Heart right ventricle (tissue), 16 donors: ENCODE data around the gene VAC14. TPM values are rescaled to one million over a fixed set of nuclear protein-coding genes. Genes with fewer than 3 reads are reported as not detected.

Experiments
- ATAC-seq, 8 donors: fragments of 200-7000 bp; cut with Tn5 transposase; one replicate each; pipeline ENCODE4 v1.9.1; 2020; ENCODE audit warnings: mild to moderate bottlenecking in 8 of 8, moderate library complexity in 8 of 8, moderate number of reproducible peaks in 1 of 8
- DNase-seq, 2 donors: peaks; one replicate each; pipeline ENCODE4 v3.0.0-alpha.2; 2020
- H3K27ac ChIP-seq, 10 donors: fragments of 200-600 bp; sonication (generic) in 2 of 10; one replicate each; pipeline versions ENCODE4 v1.5.0 to v1.8.0; 2020 to 2022; ENCODE audit warnings: mild to moderate bottlenecking in 3 of 10
- H3K27me3 ChIP-seq, 7 donors: fragments of 200-600 bp; one replicate each; pipeline ENCODE4 v1.8.0; 2021 to 2022; ENCODE audit warnings: mild to moderate bottlenecking in 2 of 7
- H3K36me3 ChIP-seq, 9 donors: fragments of 200-600 bp; sonication (generic) in 1 of 9; one replicate each; pipeline versions ENCODE4 v1.5.0 to v1.8.0; 2020 to 2022; ENCODE audit warnings: mild to moderate bottlenecking in 2 of 9
- H3K4me1 ChIP-seq, 9 donors: fragments of 200-600 bp; sonication (generic) in 1 of 9; one replicate each; pipeline versions ENCODE4 v1.5.0 to v1.8.0; 2020 to 2022; ENCODE audit warnings: mild to moderate bottlenecking in 4 of 9
- H3K4me3 ChIP-seq, 10 donors: fragments of 200-600 bp; sonication (generic) in 2 of 10; one replicate each; pipeline versions ENCODE4 v1.5.0 to v1.8.0; 2020 to 2022; ENCODE audit warnings: mild to moderate bottlenecking in 7 of 10, moderate library complexity in 2 of 10
- H3K9me3 ChIP-seq, 11 donors: fragments of 200-600 bp in 10 of 11; sonication (generic) in 2 of 11; one replicate each; pipeline versions ENCODE4 v1.5.0 to v1.8.0; 2013 to 2022; ENCODE audit warnings: mild to moderate bottlenecking in 2 of 11, control low read depth in 1 of 11, moderate library complexity in 1 of 11
- WGBS, 2 donors: extraction: QIAGEN DNeasy Blood & Tissue Kit; methylation state at CpG; one replicate each; pipeline ENCODE4 v1.1.7; 2013; ENCODE audit warnings: inconsistent platforms in 1 of 2; 5-methylcytosine and 5-hydroxymethylcytosine counted together
- intact Hi-C, 10 donors: fragments of 100-400 bp; cut with DNase I; formaldehyde crosslinking; loops; one replicate each; pipeline versions ENCODE4 v1.11.1 to v1.14.2; 2022
- polyA plus RNA-seq, 2 donors: library from polyadenylated mRNA; stranded (reverse); fragments of 200-250 nt; gene quantifications; one replicate each; pipeline ENCODE4 v1.2.3, GENCODE V29; 2013
- total RNA-seq, 10 donors: library from RNA; stranded (reverse); fragmentation: NEBNext Ultra II Directional in 3 of 10; extraction: Animal tissue kit (Norgen Biotek cat#: 25700) in 3 of 10; gene quantifications; one replicate each; pipeline versions ENCODE4 v1.2.1 to v1.2.4, GENCODE V29; 2021 to 2023
- TF ChIP-seq, protein P1 (sequence below), 9 donors: fragments of 200-600 bp; sonication (generic) in 2 of 9; IDR thresholded peaks; one replicate each; pipeline versions ENCODE4 v1.5.0 to v1.8.0; 2021 to 2022; ENCODE audit warnings: antibody characterized with exemption in 9 of 9, mild to moderate bottlenecking in 5 of 9, moderate library complexity in 1 of 9
- donor health status: Arrhythmogenic right ventricular cardiomyopathy.
- donor health status: ischemic (EF 13 %, LVEDD 7.1; RV severe dilation, severe dysfunction).
- donor health status: healthy with polysubstance abuse.
- donor health status: DM: no; HTN: yes; CAD: no.
- donor health status: DM: no; HTN: no; CAD: no.
- donor health status: ischemic (EF 25% LVEDD 6.9; RV normal size, moderate dysfunction).
- donor health status: ischemic (EF 25% LVEDD 5.7; RV mildly dilated, moderate dysfunction).
- donor health status: healthy.
- donor health status: DM: yes; HTN: yes; CAD: no.
- donor health status: Ischemic cardiomyopathy.
- donor health status: ischemic (EF 35%, LVEDD 5.7; RV mildly dilated, moderate dysfunction).
- donor health status: nonischemic (EF 11% LVEDD 7.7; RV severe dilation, severe dysfunction).
- donor health status: DM: yes; HTN: yes; CAD: no.
- donor health status: PGD.
- donor health status: ischemic (EF 29% LVEDD 5.4; RV normal size, mild dysfunction).
- donor health status: nonischemic (EF 23%, LVEDD 6.1; RV moderate dilation, normal function).

VAC14 gene
- total and polyA plus RNA-seq, 12 donors = 19.2 to 43.7 (median 23.2) TPM

DNA sequence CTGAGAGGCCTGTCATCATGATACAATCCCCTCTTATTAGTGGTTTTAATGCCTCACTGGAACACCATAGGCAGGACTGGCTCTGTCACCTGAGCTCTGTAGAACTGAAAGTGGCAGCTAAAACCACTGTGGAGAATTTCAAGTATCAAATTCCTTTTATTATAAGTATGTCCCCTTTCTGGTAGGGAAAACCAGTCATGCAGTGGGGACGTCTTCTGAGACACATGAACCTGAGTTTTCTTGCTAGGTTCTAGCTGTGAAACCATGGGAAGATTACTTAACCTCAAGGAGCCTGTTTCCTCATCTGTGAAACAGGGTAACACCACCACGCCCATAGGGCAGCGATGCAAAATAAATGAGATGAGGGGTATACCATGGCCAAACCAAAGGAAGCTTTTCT is 4.7 kb downstream of the VAC14 start:
- no peak overlapping the region for H3K4me3 ChIP-seq
- WGBS, 2 donors = 92 to 95% methylated on average over 3 of the region's 3 CpGs
- no peak for ATAC-seq
- intact Hi-C loops = no loop called here
- H3K27me3 ChIP-seq = no peaks in the 10 kb centered on the region
- no peak overlapping the region for H3K27ac ChIP-seq
- H3K36me3 ChIP-seq = peaks cover 0 to 18% (median 0%) of the 10 kb centered on the region in 9 donors
- no peak for DNase-seq
- peaks cover 5 to 23% (median 16%) of the 10 kb centered on the region in 9 donors for H3K4me1 ChIP-seq
- H3K9me3 ChIP-seq = no peaks in the 10 kb centered on the region
- TF ChIP-seq, protein P1, sequence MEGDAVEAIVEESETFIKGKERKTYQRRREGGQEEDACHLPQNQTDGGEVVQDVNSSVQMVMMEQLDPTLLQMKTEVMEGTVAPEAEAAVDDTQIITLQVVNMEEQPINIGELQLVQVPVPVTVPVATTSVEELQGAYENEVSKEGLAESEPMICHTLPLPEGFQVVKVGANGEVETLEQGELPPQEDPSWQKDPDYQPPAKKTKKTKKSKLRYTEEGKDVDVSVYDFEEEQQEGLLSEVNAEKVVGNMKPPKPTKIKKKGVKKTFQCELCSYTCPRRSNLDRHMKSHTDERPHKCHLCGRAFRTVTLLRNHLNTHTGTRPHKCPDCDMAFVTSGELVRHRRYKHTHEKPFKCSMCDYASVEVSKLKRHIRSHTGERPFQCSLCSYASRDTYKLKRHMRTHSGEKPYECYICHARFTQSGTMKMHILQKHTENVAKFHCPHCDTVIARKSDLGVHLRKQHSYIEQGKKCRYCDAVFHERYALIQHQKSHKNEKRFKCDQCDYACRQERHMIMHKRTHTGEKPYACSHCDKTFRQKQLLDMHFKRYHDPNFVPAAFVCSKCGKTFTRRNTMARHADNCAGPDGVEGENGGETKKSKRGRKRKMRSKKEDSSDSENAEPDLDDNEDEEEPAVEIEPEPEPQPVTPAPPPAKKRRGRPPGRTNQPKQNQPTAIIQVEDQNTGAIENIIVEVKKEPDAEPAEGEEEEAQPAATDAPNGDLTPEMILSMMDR (IDR thresholded peaks at IDR 0.05) = no peak

DNA sequence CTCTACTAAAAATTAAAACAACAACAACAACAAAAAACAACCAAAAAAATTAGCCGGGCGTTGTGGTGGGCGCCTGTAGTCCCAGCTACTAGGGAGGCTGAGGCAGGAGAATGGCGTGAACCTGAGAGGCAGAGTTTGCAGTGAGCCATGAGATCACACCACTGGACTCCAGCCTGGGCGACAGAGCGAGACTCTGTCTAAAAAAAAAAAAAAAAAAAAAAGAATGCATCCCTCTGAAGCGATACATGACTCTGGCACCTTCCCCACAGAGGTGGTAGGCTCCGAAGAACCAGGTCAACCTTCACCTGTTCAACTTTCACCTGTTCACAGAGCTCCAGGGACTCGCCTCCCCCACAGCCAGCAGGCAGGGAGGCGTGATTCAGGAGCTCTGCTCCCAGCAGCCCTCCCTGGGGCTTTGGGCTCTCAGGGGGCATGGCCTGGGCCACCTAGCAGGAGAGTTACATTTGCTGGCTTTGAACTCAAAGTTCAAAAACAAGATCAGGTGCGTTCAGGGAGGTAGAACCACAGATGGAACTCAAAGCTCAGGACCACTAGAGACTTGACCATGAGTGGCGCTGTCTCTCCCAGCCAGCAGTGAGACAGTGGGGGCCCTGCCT is 5.6 kb downstream of the VAC14 start:
- DNase-seq = no peak
- H3K4me1 ChIP-seq = peaks cover 4 to 18% (median 12%) of the 10 kb centered on the region in 9 donors
- no peak for ATAC-seq
- 93 to 94% methylated on average over 12 of the region's 12 CpGs for WGBS, 2 donors
- peaks cover 0 to 18% (median 0%) of the 10 kb centered on the region in 9 donors for H3K36me3 ChIP-seq
- no peak overlapping the region for H3K4me3 ChIP-seq
- no peak overlapping the region for H3K27ac ChIP-seq
- TF ChIP-seq, protein P1 (IDR thresholded peaks at IDR 0.05) = no peak
- no peaks in the 10 kb centered on the region for H3K9me3 ChIP-seq
- H3K27me3 ChIP-seq = no peaks in the 10 kb centered on the region
- intact Hi-C loops = no loop called here

DNA sequence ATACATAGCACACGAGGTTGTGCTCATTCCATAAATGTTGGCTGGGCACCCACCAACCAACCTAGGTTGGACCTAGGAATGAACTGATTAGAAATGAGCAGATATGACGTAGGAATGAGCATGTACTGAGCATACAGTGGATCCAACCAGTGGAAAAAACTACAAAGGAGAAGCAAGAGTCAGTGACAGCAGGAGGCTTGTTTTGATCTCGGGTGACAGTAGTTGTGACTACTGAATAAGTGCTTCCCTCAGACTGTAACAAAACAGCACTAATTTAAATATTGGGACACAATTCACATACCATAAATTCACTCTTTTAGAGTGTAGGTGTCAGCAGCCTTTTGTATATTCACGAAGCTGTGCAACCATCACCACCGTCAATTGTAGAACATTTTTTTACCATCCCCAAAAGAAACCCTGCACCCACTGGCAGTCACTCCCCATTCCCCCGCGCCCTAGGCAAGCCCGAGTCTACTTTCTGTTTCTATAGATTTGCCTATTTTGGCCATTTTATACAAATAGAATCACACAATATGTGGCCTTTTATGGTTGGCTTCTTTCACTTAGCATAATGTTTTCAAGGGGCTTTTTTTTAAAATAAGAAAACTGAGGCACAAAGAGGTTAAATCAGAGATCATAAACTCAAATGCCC is 7.0 kb downstream of the VAC14 start:
- DNase-seq (no peak), ATAC-seq (no peak)
- Histone ChIP-seq H3K4me1 (peaks cover 0 to 4% (median 0%) of the 10 kb centered on the region in 9 donors), H3K4me3 (no peak overlapping the region), H3K27ac (no peak overlapping the region), H3K36me3 (peaks cover 0 to 17% (median 0%) of the 10 kb centered on the region in 9 donors), H3K27me3 (no peaks in the 10 kb centered on the region), H3K9me3 (no peaks in the 10 kb centered on the region)
- TF ChIP-seq, protein P1 (IDR thresholded peaks at IDR 0.05) = no peak
- 85% methylated on average over 8 of the region's 8 CpGs for WGBS, 2 donors
- intact Hi-C loops = no loop called here

DNA sequence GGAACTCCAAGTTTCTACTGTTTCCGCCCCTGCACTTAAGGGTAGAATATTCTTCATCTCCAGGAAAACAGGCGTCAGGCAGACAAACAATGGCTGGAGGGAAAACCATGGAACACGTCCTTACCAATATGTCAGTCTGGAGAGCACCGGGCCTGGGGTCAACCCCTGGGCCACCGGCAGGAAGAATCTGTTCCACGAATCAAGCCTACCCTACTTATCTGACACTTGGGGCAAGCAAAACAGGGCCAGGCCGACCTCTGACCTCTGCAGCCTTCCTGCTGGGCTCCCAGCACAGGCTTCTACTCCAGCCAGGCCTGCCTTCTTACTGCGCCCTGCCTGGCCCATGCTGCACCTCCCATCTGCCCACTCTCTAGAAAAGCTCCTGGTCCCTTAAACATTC is 10.1 kb downstream of the VAC14 start:
- TF ChIP-seq, protein P1 (IDR thresholded peaks at IDR 0.05) = no peak
- no peak overlapping the region for H3K4me3 ChIP-seq
- no peak overlapping the region for H3K27ac ChIP-seq
- no peak for DNase-seq
- H3K36me3 ChIP-seq = peaks cover 0 to 26% (median 1%) of the 10 kb centered on the region in 9 donors
- WGBS, 2 donors = 62 to 67% methylated on average over 8 of the region's 8 CpGs
- H3K4me1 ChIP-seq = no peaks in the 10 kb centered on the region
- no peaks in the 10 kb centered on the region for H3K9me3 ChIP-seq
- ATAC-seq = no peak
- intact Hi-C loops = no loop called here
- no peaks in the 10 kb centered on the region for H3K27me3 ChIP-seq
